Bronchial epithelial cell (primary cell): ENCODE measurements around the gene TM4SF18. TPM values are rescaled to one million over a fixed set of nuclear protein-coding genes. Genes with fewer than 3 reads are reported as not detected.

Source experiments
- DNase-seq: peaks from one replicate; pipeline ENCODE4 v3.0.0-alpha.2; 2010; ENCODE audit warnings: low read depth
- FAIRE-seq: peaks from 2 replicates; lab custom pipeline; 2011; peaks lifted over from hg19 to GRCh38; lab: Jason Lieb, UNC
- H3K27me3 ChIP-seq: 2 replicates; pipeline ENCODE4 v1.5.1; 2011; ENCODE audit warnings: low read length; ENCODE audit not compliant: control insufficient read depth, insufficient read depth
- H3K36me3 ChIP-seq: 2 replicates; pipeline ENCODE4 v1.5.1; 2011; ENCODE audit warnings: low read length; ENCODE audit not compliant: control insufficient read depth, insufficient read depth
- H3K4me3 ChIP-seq: 2 replicates; pipeline ENCODE4 v1.5.1; 2011; ENCODE audit warnings: mild to moderate bottlenecking, low read depth, low read length, control low read depth
- total RNA-seq: library from RNA; depleted of rRNA; stranded (reverse); fragments of >200 nt; gene quantifications from 2 replicates; pipeline ENCODE4 v1.2.1, GENCODE V29; 2014
- TF ChIP-seq, protein P1 (sequence below): IDR thresholded peaks from 2 replicates; pipeline ENCODE4 v1.5.1; 2011; ENCODE audit warnings: mild to moderate bottlenecking, moderate library complexity, low read length, control low read depth, inconsistent platforms; ENCODE audit not compliant: insufficient read depth, severe bottlenecking

Gene TM4SF18
- total RNA-seq, 1 donor from 2014 or later, result not detected

DNA sequence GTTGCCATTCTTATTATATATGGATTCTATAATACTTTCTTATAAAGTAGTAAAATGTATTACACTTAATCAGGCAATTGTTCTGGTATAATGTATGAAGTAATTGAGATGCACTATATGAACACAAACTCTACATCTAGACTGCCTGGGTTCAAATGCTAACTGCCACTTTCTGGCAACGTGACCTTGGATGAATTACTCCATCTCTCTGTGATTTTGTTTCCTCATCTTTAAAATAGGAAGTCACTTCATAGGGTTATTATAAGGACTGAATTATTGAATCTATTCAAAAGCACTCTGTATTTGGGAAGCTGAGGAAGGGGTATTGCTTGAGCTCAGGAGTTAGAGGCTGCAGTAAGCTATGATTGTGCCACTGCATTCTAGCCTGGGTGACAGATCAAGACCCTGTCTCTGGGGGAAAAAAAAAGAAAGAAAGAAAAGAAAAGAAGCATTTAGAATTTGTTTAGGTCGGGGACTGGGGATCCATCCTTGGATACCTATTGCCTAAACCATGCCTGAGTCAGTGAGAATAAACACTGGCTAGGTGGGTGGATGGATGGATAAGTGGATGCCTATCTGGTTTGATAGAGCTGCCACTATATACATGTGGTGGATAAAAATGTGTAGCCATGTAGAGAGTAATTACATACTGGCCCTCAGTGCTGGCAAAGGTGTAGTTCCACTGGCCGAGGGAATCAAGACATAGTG, 41.5 kb upstream of the TM4SF18 start:
- Histone ChIP-seq H3K27me3 (no peaks in the 10 kb centered on the region), H3K36me3 (peaks cover 3% of the 10 kb centered on the region), H3K4me3 (no peak overlapping the region)
- peak; percentile 56 for DNase-seq
- TF ChIP-seq, protein P1, sequence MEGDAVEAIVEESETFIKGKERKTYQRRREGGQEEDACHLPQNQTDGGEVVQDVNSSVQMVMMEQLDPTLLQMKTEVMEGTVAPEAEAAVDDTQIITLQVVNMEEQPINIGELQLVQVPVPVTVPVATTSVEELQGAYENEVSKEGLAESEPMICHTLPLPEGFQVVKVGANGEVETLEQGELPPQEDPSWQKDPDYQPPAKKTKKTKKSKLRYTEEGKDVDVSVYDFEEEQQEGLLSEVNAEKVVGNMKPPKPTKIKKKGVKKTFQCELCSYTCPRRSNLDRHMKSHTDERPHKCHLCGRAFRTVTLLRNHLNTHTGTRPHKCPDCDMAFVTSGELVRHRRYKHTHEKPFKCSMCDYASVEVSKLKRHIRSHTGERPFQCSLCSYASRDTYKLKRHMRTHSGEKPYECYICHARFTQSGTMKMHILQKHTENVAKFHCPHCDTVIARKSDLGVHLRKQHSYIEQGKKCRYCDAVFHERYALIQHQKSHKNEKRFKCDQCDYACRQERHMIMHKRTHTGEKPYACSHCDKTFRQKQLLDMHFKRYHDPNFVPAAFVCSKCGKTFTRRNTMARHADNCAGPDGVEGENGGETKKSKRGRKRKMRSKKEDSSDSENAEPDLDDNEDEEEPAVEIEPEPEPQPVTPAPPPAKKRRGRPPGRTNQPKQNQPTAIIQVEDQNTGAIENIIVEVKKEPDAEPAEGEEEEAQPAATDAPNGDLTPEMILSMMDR, result no peak
- FAIRE-seq, result no peak

DNA sequence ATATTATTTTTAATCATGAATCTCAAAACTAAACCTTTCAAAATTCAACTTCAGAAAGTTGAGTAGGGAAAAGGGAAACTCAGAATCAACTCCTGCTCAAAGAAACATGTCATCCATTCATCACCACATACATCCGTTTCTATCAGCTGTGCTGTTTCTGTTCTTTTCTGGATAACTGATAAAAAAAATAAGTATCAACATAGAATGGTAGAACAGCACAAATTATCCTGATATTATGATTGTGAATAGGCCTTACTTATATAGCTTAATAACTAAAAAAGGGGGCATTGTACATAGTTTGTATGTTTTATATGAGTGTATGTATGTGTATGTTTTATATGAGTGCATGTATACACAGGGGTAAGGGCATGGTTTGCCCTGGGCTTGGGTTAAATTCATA, 41.0 kb upstream of the TM4SF18 start:
- Histone ChIP-seq H3K27me3 (no peaks in the 10 kb centered on the region), H3K36me3 (peaks cover 5% of the 10 kb centered on the region), H3K4me3 (no peak overlapping the region)
- FAIRE-seq, result no peak
- DNase-seq, result no peak
- TF ChIP-seq, protein P1, result no peak

DNA sequence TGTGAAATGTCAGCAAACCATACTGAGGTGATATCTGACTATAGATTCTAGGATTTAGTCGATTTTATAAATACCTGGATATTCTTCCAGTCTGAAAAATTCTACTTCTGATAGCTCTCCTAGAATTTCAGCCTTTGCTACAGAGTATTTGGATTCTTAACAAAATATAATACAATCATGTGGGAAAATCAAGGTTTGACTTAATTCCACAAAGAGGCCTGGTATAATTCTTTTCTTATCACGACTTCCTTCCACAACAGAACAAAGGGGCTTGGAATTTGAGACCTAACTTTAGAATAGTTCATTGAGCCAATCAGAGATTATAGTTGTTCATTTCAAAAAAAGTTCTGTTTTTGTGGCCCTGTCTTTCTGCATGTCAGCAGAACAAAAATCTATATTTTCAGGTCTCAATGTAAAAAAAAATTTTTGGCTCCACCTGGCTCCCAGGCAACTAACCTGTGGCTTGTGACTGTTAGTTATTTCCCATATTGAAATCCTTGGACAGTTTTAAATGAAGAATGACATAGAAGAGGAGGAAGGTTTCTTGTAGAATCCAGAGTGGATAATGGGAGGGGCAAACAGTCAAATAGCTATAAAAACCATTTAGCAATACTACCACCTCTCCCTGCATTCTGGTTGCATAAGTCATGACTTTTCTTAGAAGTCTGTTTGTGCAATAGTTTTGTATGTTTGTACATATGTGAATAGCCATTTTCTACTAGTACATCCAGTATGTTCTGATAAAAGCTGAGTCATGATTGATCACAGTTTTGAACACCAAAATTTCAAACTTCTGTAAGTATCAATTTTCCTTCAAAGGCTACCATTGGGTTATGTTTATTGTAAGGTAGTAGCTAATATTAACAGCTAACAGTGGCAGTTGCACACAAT, 40.0 kb upstream of the TM4SF18 start:
- Histone ChIP-seq H3K4me3 (no peak overlapping the region), H3K27me3 (no peaks in the 10 kb centered on the region), H3K36me3 (peaks cover 5% of the 10 kb centered on the region)
- DNase-seq (peak; percentile 96), FAIRE-seq (no peak)
- TF ChIP-seq, protein P1, result no peak

DNA sequence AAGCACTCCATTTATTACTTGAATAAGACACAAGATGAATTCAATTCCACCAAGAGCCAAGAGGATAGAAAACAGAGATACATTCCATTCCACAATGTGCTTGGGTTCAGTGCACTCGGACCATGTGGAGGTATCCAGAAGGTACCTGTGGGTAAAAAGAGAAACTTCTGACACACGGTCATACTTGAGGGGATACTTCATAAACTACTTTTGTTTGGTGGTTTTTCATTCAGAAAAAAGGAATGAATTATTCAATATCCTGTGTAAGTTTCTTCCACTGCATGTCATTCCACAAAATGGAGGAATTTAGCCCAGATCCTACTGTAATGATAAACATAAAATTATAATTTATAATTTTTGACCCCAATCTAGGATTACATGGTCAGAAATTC, 38.3 kb upstream of the TM4SF18 start:
- no peak overlapping the region for H3K4me3 ChIP-seq
- H3K36me3 ChIP-seq, result peaks cover 5% of the 10 kb centered on the region
- H3K27me3 ChIP-seq, result no peaks in the 10 kb centered on the region
- DNase-seq (no peak), FAIRE-seq (no peak)
- TF ChIP-seq, protein P1, result no peak

DNA sequence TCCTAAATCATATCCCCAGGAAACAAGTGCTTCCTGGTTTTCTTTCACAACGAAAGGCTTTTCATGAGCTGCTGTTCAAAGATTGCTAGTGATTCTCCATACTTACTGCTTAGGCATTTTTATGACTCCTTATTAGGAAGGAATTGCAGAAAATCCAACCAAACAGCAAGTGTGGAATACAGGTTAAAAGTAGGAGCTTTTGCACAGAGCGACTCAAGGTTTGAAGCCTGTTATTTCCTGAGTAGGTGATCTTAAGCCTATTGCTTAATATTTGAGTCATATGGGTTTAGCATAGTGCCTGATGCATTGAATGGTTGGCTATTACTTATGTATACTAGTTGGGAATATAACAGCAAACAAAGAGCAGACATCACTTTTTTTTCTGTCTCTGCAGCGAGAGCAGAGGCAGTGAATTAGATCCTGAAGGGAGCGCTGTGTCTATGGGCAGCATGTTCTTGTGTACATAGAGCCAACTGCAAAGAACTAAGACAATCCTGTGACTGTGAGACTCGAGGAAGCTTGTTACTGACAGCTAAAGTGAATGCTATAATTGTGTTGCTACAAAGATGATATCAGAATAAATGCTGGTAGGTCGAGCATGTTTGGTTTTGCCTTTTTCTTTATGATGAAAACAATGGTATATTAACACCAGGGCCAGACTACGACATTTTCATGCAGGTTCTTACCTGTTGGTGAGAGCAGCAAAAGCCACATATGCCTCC, 37.7 kb upstream of the TM4SF18 start:
- no peak for FAIRE-seq
- Histone ChIP-seq H3K27me3 (no peaks in the 10 kb centered on the region), H3K4me3 (no peak overlapping the region), H3K36me3 (peaks cover 5% of the 10 kb centered on the region)
- DNase-seq, result peak; percentile 90
- TF ChIP-seq, protein P1, result peak; percentile 47
